MM.1S (cell line): ENCODE results near the gene IDH2.
"Not testable (repeated sequence)": the region's sequence is repeated elsewhere in the genome, so short reads cannot be mapped to it uniquely, and the experiment has no call there.

ENCODE experiments used
- EZH2 ChIP-seq: fragments of 300-600 bp; sonication (generic); optimal IDR thresholded peaks from 2 replicates; pipeline ENCODE3; 2017; ENCODE audit warnings: low read depth, mild to moderate bottlenecking, antibody characterized with exemption, low read length, mixed read lengths
- EZH2phosphoT487 ChIP-seq: fragments of 300-600 bp; sonication (generic); IDR thresholded peaks from 2 replicates; pipeline ENCODE4 v1.6.1; 2018; ENCODE audit warnings: antibody characterized with exemption, low read length
- TF ChIP-seq, protein P1 (sequence below): fragments of 300-600 bp; sonication (generic); IDR thresholded peaks from 2 replicates; pipeline ENCODE4 v1.5.1; 2016; ENCODE audit warnings: antibody characterized with exemption, low read length, mixed read lengths

DNA sequence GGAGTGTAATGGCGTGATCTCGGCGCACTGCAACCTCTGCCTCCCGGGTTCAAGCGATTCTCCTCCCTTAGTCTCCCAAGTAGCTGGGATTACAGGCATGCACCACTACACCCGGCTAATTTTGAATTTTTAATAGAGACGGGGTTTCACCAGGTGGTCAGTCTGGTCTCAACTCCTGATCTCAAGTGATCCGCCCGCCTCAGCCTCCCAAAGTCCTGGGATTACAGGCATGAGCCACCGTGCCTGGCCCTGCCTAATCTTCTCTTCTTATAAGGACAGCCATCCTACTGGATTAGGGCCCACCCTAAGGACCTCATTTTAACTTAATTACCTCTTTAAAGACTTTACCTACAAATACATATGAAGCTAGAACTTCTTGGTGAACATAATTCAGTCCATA lies 48.3 kb upstream of the IDH2 start:
- TF ChIP-seq, protein P1, sequence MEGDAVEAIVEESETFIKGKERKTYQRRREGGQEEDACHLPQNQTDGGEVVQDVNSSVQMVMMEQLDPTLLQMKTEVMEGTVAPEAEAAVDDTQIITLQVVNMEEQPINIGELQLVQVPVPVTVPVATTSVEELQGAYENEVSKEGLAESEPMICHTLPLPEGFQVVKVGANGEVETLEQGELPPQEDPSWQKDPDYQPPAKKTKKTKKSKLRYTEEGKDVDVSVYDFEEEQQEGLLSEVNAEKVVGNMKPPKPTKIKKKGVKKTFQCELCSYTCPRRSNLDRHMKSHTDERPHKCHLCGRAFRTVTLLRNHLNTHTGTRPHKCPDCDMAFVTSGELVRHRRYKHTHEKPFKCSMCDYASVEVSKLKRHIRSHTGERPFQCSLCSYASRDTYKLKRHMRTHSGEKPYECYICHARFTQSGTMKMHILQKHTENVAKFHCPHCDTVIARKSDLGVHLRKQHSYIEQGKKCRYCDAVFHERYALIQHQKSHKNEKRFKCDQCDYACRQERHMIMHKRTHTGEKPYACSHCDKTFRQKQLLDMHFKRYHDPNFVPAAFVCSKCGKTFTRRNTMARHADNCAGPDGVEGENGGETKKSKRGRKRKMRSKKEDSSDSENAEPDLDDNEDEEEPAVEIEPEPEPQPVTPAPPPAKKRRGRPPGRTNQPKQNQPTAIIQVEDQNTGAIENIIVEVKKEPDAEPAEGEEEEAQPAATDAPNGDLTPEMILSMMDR: not testable (repeated sequence)
- TF ChIP-seq EZH2phosphoT487, EZH2: not testable (repeated sequence)
